ENCODE results near the gene NR2F1. TPM values are rescaled to one million over a fixed set of nuclear protein-coding genes. Genes with fewer than 3 reads are reported as not detected.

The NR2F1 gene
- total RNA-seq, 1 experiment from 2014 or later, result 88.4 TPM

- H3K4me3 ChIP-seq (ENCODE audit: low read length), result peak overlapping the region; percentile 93
- H3K79me2 ChIP-seq (ENCODE audit: low read length), result peaks cover 78% of the 10 kb centered on the region
- no peaks in the 10 kb centered on the region for H3F3A ChIP-seq (ENCODE audit: low read length, unreplicated experiment)
- H3K9ac ChIP-seq (ENCODE audit: low read length), result peak overlapping the region; percentile 80
- ChIA-PET CTCF (interaction anchor here (0.6 to 1.1 kb wide), 4 partner anchors 20 to 500 kb away, joined by 3 to 10 read pairs (median 7); no protein-coding TSS in a partner anchor), POLR2A (ENCODE audit: unreplicated experiment) (interaction anchor here (0.7 kb wide), 2 partner anchors 93 to 202 kb away, joined by 4 to 31 read pairs; no protein-coding TSS in a partner anchor)
- H3K4me2 ChIP-seq (ENCODE audit: low read length), result peak overlapping the region; percentile 84
- H3K27ac ChIP-seq (ENCODE audit: low read length), result no peak overlapping the region
- peaks cover 40% of the 10 kb centered on the region for H3K36me3 ChIP-seq (ENCODE audit: low read depth, low read length)
- H3K9me2 ChIP-seq (replicated peaks; ENCODE audit: low read length), result no peaks in the 10 kb centered on the region
- DNase-seq (no peak), ATAC-seq (no peak)
- BruUV-seq (replicated peaks), result no TSS peak
- H3K4me1 ChIP-seq (ENCODE audit: insufficient read depth, low read length), result peaks cover 30% of the 10 kb centered on the region
- intact Hi-C loops (cut with micrococcal nuclease), result loop anchor here (10.0 kb wide), 3 partner anchors 642 to 902 kb away; no protein-coding TSS in a partner anchor
- H4K20me1 ChIP-seq (ENCODE audit: low read length), result peaks cover 46% of the 10 kb centered on the region
- H3K27me3 ChIP-seq (ENCODE audit: low read length), result no peaks in the 10 kb centered on the region
- no peaks in the 10 kb centered on the region for H3K9me3 ChIP-seq (ENCODE audit: low read length)
- TF ChIP-seq EZH2 (IDR thresholded peaks at IDR 0.05; ENCODE audit: low read length, unreplicated experiment) (no peak), EZH2phosphoT487 (IDR thresholded peaks at IDR 0.05; ENCODE audit: borderline replicate concordance, low read length) (no peak), CTCF (conservative IDR thresholded peaks at IDR 0.05; ENCODE audit: low read depth, low read length) (no peak)
- H2AFZ ChIP-seq (ENCODE audit: low read length), result no peak overlapping the region
These were observed 3.9 kb downstream of the NR2F1 start for GRCh38 chr5:93586736-93587596.

GRCh38 chr5:93587597-93588351 is 4.8 kb downstream of the NR2F1 start:
- no peaks in the 10 kb centered on the region for H3K9me3 ChIP-seq (ENCODE audit: low read length)
- ATAC-seq (no peak), DNase-seq (no peak)
- CTCF ChIA-PET, result interaction anchor here (0.7 kb wide), 1 partner anchor 232 kb away, joined by 10 read pairs; no protein-coding TSS in a partner anchor
- H3K4me3 ChIP-seq (ENCODE audit: low read length), result peak overlapping the region; percentile 93
- peak overlapping the region; percentile 84 for H3K4me2 ChIP-seq (ENCODE audit: low read length)
- H3K4me1 ChIP-seq (ENCODE audit: insufficient read depth, low read length), result peaks cover 30% of the 10 kb centered on the region
- peaks cover 41% of the 10 kb centered on the region for H3K36me3 ChIP-seq (ENCODE audit: low read depth, low read length)
- H3K27me3 ChIP-seq (ENCODE audit: low read length), result no peaks in the 10 kb centered on the region
- H3K27ac ChIP-seq (ENCODE audit: low read length), result no peak overlapping the region
- peaks cover 81% of the 10 kb centered on the region for H3K79me2 ChIP-seq (ENCODE audit: low read length)
- POLR2A ChIA-PET (ENCODE audit: unreplicated experiment), result no interaction called here
- TF ChIP-seq CTCF (conservative IDR thresholded peaks at IDR 0.05; ENCODE audit: low read depth, low read length), result no peak
- TF ChIP-seq EZH2 (IDR thresholded peaks at IDR 0.05; ENCODE audit: low read length, unreplicated experiment), result no peak
- no peak for TF ChIP-seq EZH2phosphoT487 (IDR thresholded peaks at IDR 0.05; ENCODE audit: borderline replicate concordance, low read length)
- no peaks in the 10 kb centered on the region for H3F3A ChIP-seq (ENCODE audit: low read length, unreplicated experiment)
- peak overlapping the region; percentile 80; the same call in 1 of the 2 replicates for H3K9ac ChIP-seq (ENCODE audit: low read length)
- BruUV-seq (replicated peaks), result no TSS peak
- H2AFZ ChIP-seq (ENCODE audit: low read length), result no peak overlapping the region
- H3K9me2 ChIP-seq (replicated peaks; ENCODE audit: low read length), result no peaks in the 10 kb centered on the region
- intact Hi-C loops (cut with micrococcal nuclease), result loop anchor here (10.0 kb wide), 3 partner anchors 643 to 903 kb away; no protein-coding TSS in a partner anchor
- peaks cover 47% of the 10 kb centered on the region for H4K20me1 ChIP-seq (ENCODE audit: low read length)
